Tibial nerve (tissue), 4 donors: ENCODE data around the gene MAFG.

Experiments used
- CTCF ChIP-seq, 5 experiments: fragments of 200-600 bp in 3 of 5; fragments of 450-650 bp in 2 of 5; sonication (generic) in 3 of 5; IDR thresholded peaks; one replicate each; pipeline ENCODE4 v1.5.1; 2016 to 2019; ENCODE audit warnings: antibody characterized with exemption in 5 of 5, mild to moderate bottlenecking in 3 of 5, moderate library complexity in 2 of 5
- EP300 ChIP-seq, 2 donors: sonication (generic); formaldehyde crosslinking; IDR thresholded peaks; one replicate each; pipeline ENCODE4 v1.6.1; 2017; ENCODE audit warnings: antibody characterized with exemption in 2 of 2, mild to moderate bottlenecking in 1 of 2
- POLR2A ChIP-seq, 2 donors: fragments of 450-650 bp; IDR thresholded peaks; one replicate each; pipeline ENCODE4 v1.6.1; 2017; ENCODE audit warnings: antibody characterized with exemption in 2 of 2, mild to moderate bottlenecking in 2 of 2, moderate library complexity in 2 of 2

- no peak for TF ChIP-seq CTCF (IDR thresholded peaks at IDR 0.05)
- TF ChIP-seq POLR2A (IDR thresholded peaks at IDR 0.05), result no peak
- no peak for TF ChIP-seq EP300 (IDR thresholded peaks at IDR 0.05)
Measured at GRCh38 chr17:81967244-81967532, 39.7 kb upstream of the MAFG start.
